ENCODE results near the gene COG6. TPM values are rescaled to one million over a fixed set of nuclear protein-coding genes. Genes with fewer than 3 reads are reported as not detected.

Gene COG6
- total RNA-seq, 1 experiment from 2014 or later: 24.3 TPM

- no peaks in the 10 kb centered on the region for H3K9me3 ChIP-seq (ENCODE audit: control insufficient read depth, insufficient read depth, low read depth, low read length)
- no peak overlapping the region for H3K4me3 ChIP-seq (ENCODE audit: low read depth in 2 of 2, low read length in 2 of 2)
- CTCF ChIA-PET: no interaction called here
- H3K36me3 ChIP-seq (ENCODE audit: control insufficient read depth, insufficient read depth, low read length): no peaks in the 10 kb centered on the region
- POLR2A ChIA-PET: no interaction called here
- DNase-seq (ENCODE audit: low read depth, low spot score) (no peak), ATAC-seq (no peak)
- in situ Hi-C loops (cut with HindIII; ENCODE audit: low pct_unique_long_range_greater_than_20kb, low sequenced_read_pairs) (no loop called here), intact Hi-C loops (cut with micrococcal nuclease; ENCODE audit: unreplicated experiment) (no loop called here)
- BruUV-seq (replicated peaks): no TSS peak
- no peaks in the 10 kb centered on the region for H3K27me3 ChIP-seq (ENCODE audit: control insufficient read depth, insufficient read depth, low read length)
- no peak for TF ChIP-seq CTCF (IDR thresholded peaks at IDR 0.05)
- TF ChIP-seq SIN3A (IDR thresholded peaks at IDR 0.05; ENCODE audit: borderline replicate concordance, insufficient read depth, low read depth, low read length): no peak
- no peak for TF ChIP-seq REST (IDR thresholded peaks at IDR 0.05; ENCODE audit: insufficient read depth in 1 of 2, low read depth in 2 of 2, low read length in 1 of 2)
- no peak for TF ChIP-seq POLR2AphosphoS5 (IDR thresholded peaks at IDR 0.05; ENCODE audit: low read depth, low read length)
- H3K27ac ChIP-seq (ENCODE audit: low read length): no peak overlapping the region
- H3K4me1 ChIP-seq (ENCODE audit: control insufficient read depth, insufficient read depth, low read length): no peaks in the 10 kb centered on the region
These were observed 118.4 kb downstream of the COG6 start for GRCh38 chr13:39773833-39774232.

- no peak for TF ChIP-seq SIN3A (IDR thresholded peaks at IDR 0.05; ENCODE audit: borderline replicate concordance, insufficient read depth, low read depth, low read length)
- no peak for TF ChIP-seq REST (IDR thresholded peaks at IDR 0.05; ENCODE audit: insufficient read depth in 1 of 2, low read depth in 2 of 2, low read length in 1 of 2)
These were observed 121.0 kb downstream of the COG6 start for GRCh38 chr13:39776439-39776838.

More at GRCh38 chr13:39776439-39776838, 121.0 kb downstream of the COG6 start:
- H3K4me3 ChIP-seq (ENCODE audit: low read depth in 2 of 2, low read length in 2 of 2): no peak overlapping the region
- H3K9me3 ChIP-seq (ENCODE audit: control insufficient read depth, insufficient read depth, low read depth, low read length): no peaks in the 10 kb centered on the region
- ChIA-PET POLR2A (no interaction called here), CTCF (interaction anchor here (0.6 kb wide), 1 partner anchor 892 kb away, joined by 3 read pairs; no protein-coding TSS in a partner anchor)
- DNase-seq (ENCODE audit: low read depth, low spot score) (no peak), ATAC-seq (no peak)
- in situ Hi-C loops (cut with HindIII; ENCODE audit: low pct_unique_long_range_greater_than_20kb, low sequenced_read_pairs) (no loop called here), intact Hi-C loops (cut with micrococcal nuclease; ENCODE audit: unreplicated experiment) (no loop called here)
- no TSS peak for BruUV-seq (replicated peaks)
- H3K27ac ChIP-seq (ENCODE audit: low read length): no peak overlapping the region
- no peaks in the 10 kb centered on the region for H3K36me3 ChIP-seq (ENCODE audit: control insufficient read depth, insufficient read depth, low read length)
- no peaks in the 10 kb centered on the region for H3K4me1 ChIP-seq (ENCODE audit: control insufficient read depth, insufficient read depth, low read length)
- no peaks in the 10 kb centered on the region for H3K27me3 ChIP-seq (ENCODE audit: control insufficient read depth, insufficient read depth, low read length)

All from Panc1 (cell line).